HepG2 (cell line): Measurements from ENCODE around the gene PRKAB1. TPM values are rescaled to one million over a fixed set of nuclear protein-coding genes. Genes with fewer than 3 reads are reported as not detected.

Source experiments
- ATAC-seq: fragments of 200-7000 bp; cut with Tn5 transposase; 3 replicates; pipeline ENCODE4 v1.9.1; 2020; ENCODE audit warnings: mild to moderate bottlenecking, moderate library complexity
- BruUV-seq: library from RNA; stranded (reverse); fragments of 400-500 nt; replicated peaks from 2 replicates; lab custom pipeline; 2021; lab: Mats Ljungman, UMichigan
- CTCF ChIA-PET: fragments of 300-600 bp; formaldehyde crosslinking; extraction: SDS; loops from one replicate; lab custom pipeline; 2021; ENCODE audit warnings: low total read pairs, inconsistent platforms, low intra/inter-chr PET ratio; lab: Yijun Ruan, JAX
- POLR2A ChIA-PET: fragments of 350-600 bp; sonication (Branson Sonifier 250); formaldehyde crosslinking; loops from one replicate; lab custom pipeline; 2020; ENCODE audit warnings: antibody characterized with exemption, inconsistent platforms; lab: Yijun Ruan, JAX
- DNase-seq: peaks from one replicate; pipeline ENCODE4 v3.0.0-alpha.2; 2015; ENCODE audit warnings: low spot score
- FAIRE-seq: peaks from 3 replicates; lab custom pipeline; 2011; peaks lifted over from hg19 to GRCh38; lab: Jason Lieb, UNC
- H2AFZ ChIP-seq: one replicate; pipeline ENCODE4 v1.6.1; 2011; ENCODE audit warnings: low read length, inconsistent platforms
- H3K27ac ChIP-seq: fragments of 300-600 bp; 3 replicates; pipeline ENCODE4 v1.8.0; 2011; ENCODE audit warnings: mixed run types, mild to moderate bottlenecking, mixed read lengths, low read length, inconsistent platforms; ENCODE audit not compliant: insufficient read depth; ENCODE audit errors: extremely low read length
- H3K27me3 ChIP-seq, 2 experiments: fragments of 200-600 bp in 1 of 2; 2 replicates in 1 of 2; 3 replicates in 1 of 2; pipeline versions ENCODE4 v1.6.0 to v1.8.0; 2011; ENCODE audit warnings: low read length in 2 of 2, mild to moderate bottlenecking in 2 of 2, moderate library complexity in 2 of 2, inconsistent platforms in 1 of 2; ENCODE audit not compliant: insufficient read depth in 2 of 2, control insufficient read depth in 1 of 2
- H3K36me3 ChIP-seq, 2 experiments: fragments of 200-600 bp in 1 of 2; replicated peaks in 1 of 2; 2 replicates in 1 of 2; 3 replicates in 1 of 2; pipeline versions ENCODE4 v1.5.1 to v1.8.0; 2011; ENCODE audit warnings: low read length in 2 of 2, inconsistent platforms in 1 of 2; ENCODE audit not compliant: insufficient read depth in 2 of 2, control insufficient read depth in 1 of 2
- H3K4me1 ChIP-seq: 2 replicates; pipeline ENCODE4 v1.5.1; 2012; ENCODE audit warnings: low read length, inconsistent platforms; ENCODE audit not compliant: insufficient read depth
- H3K4me2 ChIP-seq: 2 replicates; pipeline ENCODE4 v1.6.0; 2011; ENCODE audit warnings: low read depth, low read length, inconsistent platforms
- H3K4me3 ChIP-seq, 3 experiments: fragments of 200-600 bp in 1 of 3; sonication (generic), shearing (Covaris generic) in 1 of 3; replicated peaks in 1 of 3; 2 replicates each; pipeline ENCODE4 v1.5.1; 2011 to 2016; ENCODE audit warnings: low read length in 3 of 3, inconsistent platforms in 2 of 3, low read depth in 2 of 3, mild to moderate bottlenecking in 2 of 3, control low read depth in 1 of 3, mixed read lengths in 1 of 3; ENCODE audit not compliant: insufficient read depth in 1 of 3
- H3K79me2 ChIP-seq: one replicate; pipeline ENCODE4 v1.6.1; 2011; ENCODE audit warnings: low read length, inconsistent platforms; ENCODE audit not compliant: insufficient read depth
- H3K9ac ChIP-seq: 2 replicates; pipeline ENCODE4 v1.6.0; 2011; ENCODE audit warnings: mild to moderate bottlenecking, low read depth, low read length, inconsistent platforms; ENCODE audit not compliant: insufficient read depth
- H3K9me3 ChIP-seq: 2 replicates; pipeline ENCODE4 v1.5.1; 2012; ENCODE audit warnings: mild to moderate bottlenecking, low read length
- H4K20me1 ChIP-seq: 2 replicates; pipeline ENCODE4 v1.6.0; 2011; ENCODE audit warnings: inconsistent platforms, mild to moderate bottlenecking, low read length, moderate library complexity; ENCODE audit not compliant: insufficient read depth
- GMEB2 ChIP-seq: IDR thresholded peaks from 2 replicates; pipeline ENCODE4 v1.6.1; 2016; ENCODE audit warnings: missing biosample characterization, missing genetic modification reagents, low read depth
- HOXA9 ChIP-seq: sonication (generic); formaldehyde crosslinking; IDR thresholded peaks from 2 replicates; pipeline ENCODE4 v1.8.1; 2022; ENCODE audit warnings: missing genetic modification reagents, mild to moderate bottlenecking, moderate library complexity, borderline replicate concordance
- KMT2A ChIP-seq: sonication (generic); formaldehyde crosslinking; IDR thresholded peaks from 2 replicates; pipeline ENCODE4 v1.4.0; 2020; ENCODE audit warnings: missing genetic modification reagents
- RFX5 ChIP-seq: IDR thresholded peaks from 2 replicates; pipeline ENCODE4 v1.6.1; 2011; ENCODE audit warnings: low read depth, low read length, improper control_type of control experiment
- STAG1 ChIP-seq: sonication (generic); formaldehyde crosslinking; IDR thresholded peaks from 2 replicates; pipeline ENCODE4 v1.4.0; 2020; ENCODE audit warnings: missing genetic modification reagents
- THAP7 ChIP-seq: sonication (generic); formaldehyde crosslinking; IDR thresholded peaks from 2 replicates; pipeline ENCODE4 v1.8.1; 2023; ENCODE audit warnings: mild to moderate bottlenecking, missing genetic modification reagents
- ZNF205 ChIP-seq: IDR thresholded peaks from 2 replicates; pipeline ENCODE4 v1.6.1; 2018; ENCODE audit warnings: missing biosample characterization, missing genetic modification reagents
- ZNF230 ChIP-seq: sonication (generic); formaldehyde crosslinking; IDR thresholded peaks from 2 replicates; pipeline ENCODE4 v1.4.0; 2020; ENCODE audit warnings: mild to moderate bottlenecking, missing genetic modification reagents
- ZNF609 ChIP-seq: sonication (generic); formaldehyde crosslinking; IDR thresholded peaks from 2 replicates; pipeline ENCODE4 v1.4.0; 2020; ENCODE audit warnings: mild to moderate bottlenecking, missing genetic modification reagents, borderline replicate concordance
- ZNF660 ChIP-seq: sonication (generic); formaldehyde crosslinking; IDR thresholded peaks from 2 replicates; pipeline ENCODE4 v1.5.1; 2020; ENCODE audit warnings: mild to moderate bottlenecking, low read depth, missing genetic modification reagents, borderline replicate concordance
- ZSCAN21 ChIP-seq: sonication (generic); formaldehyde crosslinking; IDR thresholded peaks from 2 replicates; pipeline ENCODE4 v1.8.0; 2022; ENCODE audit warnings: mild to moderate bottlenecking, missing genetic modification reagents, moderate library complexity, borderline replicate concordance
- WGBS: methylation state at CpG from one replicate; pipeline ENCODE4 v1.1.6; 2017; ENCODE audit warnings: low lambda C conversion rate; 5-methylcytosine and 5-hydroxymethylcytosine counted together
- in situ Hi-C: cut with HindIII; loops from 2 replicates; pipeline ENCODE4 v1.10.0; 2017; ENCODE audit warnings: low pct_unique_long_range_greater_than_20kb; ENCODE audit not compliant: extremely low pct_ligation_motif_present
- intact Hi-C: fragments of 100-400 bp; cut with micrococcal nuclease; formaldehyde crosslinking; loops from one replicate; pipeline ENCODE4 v1.10.0; 2022; ENCODE audit not compliant: unreplicated experiment
- polyA plus RNA-seq, 8 experiments: library from polyadenylated mRNA; depleted of rRNA in 3 of 8; stranded (reverse) in 7 of 8; unstranded in 1 of 8; fragments of >200 nt; fragmentation: Illumina TruSeq in 4 of 8; extraction: Trizol in 4 of 8; gene quantifications; 2 replicates each; pipeline versions ENCODE4 v1.2.1 to v1.2.3, GENCODE V29; 2011 to 2016; ENCODE audit warnings: low read depth in 4 of 8, missing spikeins in 1 of 8, mixed read lengths in 1 of 8; ENCODE audit not compliant: insufficient read depth in 1 of 8
- total RNA-seq, 5 experiments: library from RNA; depleted of rRNA; stranded (reverse); fragments of >200 nt; fragmentation: Illumina TruSeq; extraction: Trizol; gene quantifications; 2 replicates each; pipeline ENCODE4 v1.2.3, GENCODE V29; 2016; ENCODE audit warnings: low read depth in 1 of 5

PRKAB1 gene
- total and polyA plus RNA-seq, 2 of the 13 experiments (the other 11 are each of a cell fraction or from before 2014, with no cell fraction given): 28.4 to 35.5 TPM

GRCh38 chr12:119678459-119678858 lies 10.5 kb downstream of the PRKAB1 start (continued):
- no peak for TF ChIP-seq ZSCAN21

- Histone ChIP-seq H3K4me3 (no peak overlapping the region), H3K9ac (no peak overlapping the region), H3K36me3 (peaks cover 30 to 70% of the 10 kb centered on the region in 2 experiments), H3K4me2 (no peak overlapping the region), H2AFZ (no peak overlapping the region), H3K9me3 (no peaks in the 10 kb centered on the region), H4K20me1 (0 out of 2 replicates have a peak, but pooled peaks cover 2% of the 10 kb centered on the region), H3K27ac (no peak overlapping the region), H3K4me1 (peaks cover 60% of the 10 kb centered on the region), H3K79me2 (no peaks in the 10 kb centered on the region), H3K27me3 (no peaks in the 10 kb centered on the region)
- BruUV-seq: no TSS peak
- no peak for TF ChIP-seq RFX5
- no peak for TF ChIP-seq GMEB2
- TF ChIP-seq THAP7 (CRISPR knock-in tag): no peak
- no peak for TF ChIP-seq STAG1 (CRISPR knock-in tag)
- no peak for TF ChIP-seq HOXA9 (CRISPR knock-in tag)
- no peak for TF ChIP-seq ZNF609 (CRISPR knock-in tag)
- TF ChIP-seq ZNF205 (CRISPR knock-in tag): no peak
- no peak for TF ChIP-seq ZNF230 (CRISPR knock-in tag)
- TF ChIP-seq KMT2A (CRISPR knock-in tag): no peak
- TF ChIP-seq ZNF660 (CRISPR knock-in tag): no peak
- ATAC-seq: no peak
- in situ Hi-C loops (no loop called here), intact Hi-C loops (no loop called here)
- CTCF ChIA-PET: no interaction called here
- no peak for DNase-seq
- WGBS: 86% methylated on average over 5 of the region's 5 CpGs
- POLR2A ChIA-PET: no interaction called here
- no peak for FAIRE-seq
Measured at GRCh38 chr12:119679081-119679480, 11.1 kb downstream of the PRKAB1 start.
